Ureter (tissue), 1 donor: ENCODE data around the gene OR9Q2. TPM values are rescaled to one million over a fixed set of nuclear protein-coding genes. Genes with fewer than 3 reads are reported as not detected.

Experiments
- total RNA-seq: library from RNA; stranded (reverse); gene quantifications from one replicate; pipeline ENCODE4 v1.2.4, GENCODE V29; 2023
- donor health status: DM: yes; HTN: yes; CAD: no.

Gene OR9Q2
- total RNA-seq, 1 donor from 2014 or later: not detected

Other genes starting within 250 kb of the OR9Q2 start
- not detected for gene OR9Q1, start 165.2 kb upstream of the OR9Q2 start, total RNA-seq
- not detected for gene OR6Q1, start 158.1 kb upstream of the OR9Q2 start, total RNA-seq
- gene OR9I1, start 63.5 kb upstream of the OR9Q2 start, total RNA-seq: not detected
- not detected for gene OR1S2, start 15.1 kb downstream of the OR9Q2 start, total RNA-seq
- not detected for gene OR1S1, start 23.6 kb downstream of the OR9Q2 start, total RNA-seq
- not detected for gene OR10Q1, start 39.8 kb downstream of the OR9Q2 start, total RNA-seq
- not detected for gene OR10W1, start 79.2 kb downstream of the OR9Q2 start, total RNA-seq
- gene OR5B17, start 170.0 kb downstream of the OR9Q2 start, total RNA-seq: not detected
- not detected for gene OR5B3, start 217.8 kb downstream of the OR9Q2 start, total RNA-seq
- gene OR5B2, start 239.1 kb downstream of the OR9Q2 start, total RNA-seq: not detected